HepG2 (cell line): Measurements from ENCODE around the gene FRMD3. TPM values are rescaled to one million over a fixed set of nuclear protein-coding genes. Genes with fewer than 3 reads are reported as not detected.

Experiments
- ATAC-seq: fragments of 200-7000 bp; cut with Tn5 transposase; 3 replicates; pipeline ENCODE4 v1.9.1; 2020; ENCODE audit warnings: mild to moderate bottlenecking, moderate library complexity
- BruUV-seq: library from RNA; stranded (reverse); fragments of 400-500 nt; replicated peaks from 2 replicates; lab custom pipeline; 2021; lab: Mats Ljungman, UMichigan
- CTCF ChIA-PET: fragments of 300-600 bp; formaldehyde crosslinking; extraction: SDS; loops from one replicate; lab custom pipeline; 2021; ENCODE audit warnings: low total read pairs, inconsistent platforms, low intra/inter-chr PET ratio; lab: Yijun Ruan, JAX
- POLR2A ChIA-PET: fragments of 350-600 bp; sonication (Branson Sonifier 250); formaldehyde crosslinking; loops from one replicate; lab custom pipeline; 2020; ENCODE audit warnings: antibody characterized with exemption, inconsistent platforms; lab: Yijun Ruan, JAX
- DNase-seq: peaks from one replicate; pipeline ENCODE4 v3.0.0-alpha.2; 2015; ENCODE audit warnings: low spot score
- FAIRE-seq: peaks from 3 replicates; lab custom pipeline; 2011; peaks lifted over from hg19 to GRCh38; lab: Jason Lieb, UNC
- H2AFZ ChIP-seq: one replicate; pipeline ENCODE4 v1.6.1; 2011; ENCODE audit warnings: low read length, inconsistent platforms
- H3K27ac ChIP-seq: fragments of 300-600 bp; 3 replicates; pipeline ENCODE4 v1.8.0; 2011; ENCODE audit warnings: mixed run types, mild to moderate bottlenecking, mixed read lengths, low read length, inconsistent platforms; ENCODE audit not compliant: insufficient read depth; ENCODE audit errors: extremely low read length
- H3K27me3 ChIP-seq, 2 experiments: fragments of 200-600 bp in 1 of 2; 2 replicates in 1 of 2; 3 replicates in 1 of 2; pipeline versions ENCODE4 v1.6.0 to v1.8.0; 2011; ENCODE audit warnings: low read length in 2 of 2, mild to moderate bottlenecking in 2 of 2, moderate library complexity in 2 of 2, inconsistent platforms in 1 of 2; ENCODE audit not compliant: insufficient read depth in 2 of 2, control insufficient read depth in 1 of 2
- H3K36me3 ChIP-seq, 2 experiments: fragments of 200-600 bp in 1 of 2; replicated peaks in 1 of 2; 2 replicates in 1 of 2; 3 replicates in 1 of 2; pipeline versions ENCODE4 v1.5.1 to v1.8.0; 2011; ENCODE audit warnings: low read length in 2 of 2, inconsistent platforms in 1 of 2; ENCODE audit not compliant: insufficient read depth in 2 of 2, control insufficient read depth in 1 of 2
- H3K4me1 ChIP-seq: 2 replicates; pipeline ENCODE4 v1.5.1; 2012; ENCODE audit warnings: low read length, inconsistent platforms; ENCODE audit not compliant: insufficient read depth
- H3K4me2 ChIP-seq: 2 replicates; pipeline ENCODE4 v1.6.0; 2011; ENCODE audit warnings: low read depth, low read length, inconsistent platforms
- H3K4me3 ChIP-seq, 3 experiments: fragments of 200-600 bp in 1 of 3; sonication (generic), shearing (Covaris generic) in 1 of 3; replicated peaks in 1 of 3; 2 replicates each; pipeline ENCODE4 v1.5.1; 2011 to 2016; ENCODE audit warnings: low read length in 3 of 3, inconsistent platforms in 2 of 3, low read depth in 2 of 3, mild to moderate bottlenecking in 2 of 3, control low read depth in 1 of 3, mixed read lengths in 1 of 3; ENCODE audit not compliant: insufficient read depth in 1 of 3
- H3K79me2 ChIP-seq: one replicate; pipeline ENCODE4 v1.6.1; 2011; ENCODE audit warnings: low read length, inconsistent platforms; ENCODE audit not compliant: insufficient read depth
- H3K9ac ChIP-seq: 2 replicates; pipeline ENCODE4 v1.6.0; 2011; ENCODE audit warnings: mild to moderate bottlenecking, low read depth, low read length, inconsistent platforms; ENCODE audit not compliant: insufficient read depth
- H3K9me3 ChIP-seq: 2 replicates; pipeline ENCODE4 v1.5.1; 2012; ENCODE audit warnings: mild to moderate bottlenecking, low read length
- H4K20me1 ChIP-seq: 2 replicates; pipeline ENCODE4 v1.6.0; 2011; ENCODE audit warnings: inconsistent platforms, mild to moderate bottlenecking, low read length, moderate library complexity; ENCODE audit not compliant: insufficient read depth
- E2F1 ChIP-seq: sonication (generic); formaldehyde crosslinking; IDR thresholded peaks from 2 replicates; pipeline ENCODE4 v1.5.0; 2020; ENCODE audit warnings: missing genetic modification reagents
- KDM6A ChIP-seq: IDR thresholded peaks from 2 replicates; pipeline ENCODE4 v1.6.1; 2016; ENCODE audit warnings: low read depth
- SMAD1 ChIP-seq: sonication (generic); formaldehyde crosslinking; IDR thresholded peaks from 2 replicates; pipeline ENCODE4 v1.4.0; 2020; ENCODE audit warnings: missing genetic modification reagents, low read depth, mild to moderate bottlenecking, borderline replicate concordance
- SRY ChIP-seq: sonication (generic); formaldehyde crosslinking; IDR thresholded peaks from 2 replicates; pipeline ENCODE4 v1.8.0; 2022; ENCODE audit warnings: mild to moderate bottlenecking, missing genetic modification reagents
- STAG1 ChIP-seq: sonication (generic); formaldehyde crosslinking; IDR thresholded peaks from 2 replicates; pipeline ENCODE4 v1.4.0; 2020; ENCODE audit warnings: missing genetic modification reagents
- TAF1 ChIP-seq: sonication (generic); formaldehyde crosslinking; IDR thresholded peaks from 2 replicates; pipeline ENCODE4 v1.4.0; 2020; ENCODE audit warnings: missing genetic modification reagents
- ZKSCAN8 ChIP-seq: IDR thresholded peaks from 2 replicates; pipeline ENCODE4 v1.6.1; 2016; ENCODE audit warnings: borderline replicate concordance, missing genetic modification reagents, missing compliant biosample characterization
- ZNF296 ChIP-seq: sonication (generic); formaldehyde crosslinking; conservative IDR thresholded peaks from 2 replicates; pipeline ENCODE4 v1.5.0; 2020; ENCODE audit warnings: mild to moderate bottlenecking, missing genetic modification reagents
- ZNF331 ChIP-seq: sonication (generic); formaldehyde crosslinking; IDR thresholded peaks from 2 replicates; pipeline ENCODE4 v1.4.0; 2020; ENCODE audit warnings: missing genetic modification reagents
- ZNF740 ChIP-seq: sonication (generic); formaldehyde crosslinking; IDR thresholded peaks from 2 replicates; pipeline ENCODE4 v1.4.0; 2020; ENCODE audit warnings: missing genetic modification reagents
- WGBS: methylation state at CpG from one replicate; pipeline ENCODE4 v1.1.6; 2017; ENCODE audit warnings: low lambda C conversion rate; 5-methylcytosine and 5-hydroxymethylcytosine counted together
- in situ Hi-C: cut with HindIII; loops from 2 replicates; pipeline ENCODE4 v1.10.0; 2017; ENCODE audit warnings: low pct_unique_long_range_greater_than_20kb; ENCODE audit not compliant: extremely low pct_ligation_motif_present
- intact Hi-C: fragments of 100-400 bp; cut with micrococcal nuclease; formaldehyde crosslinking; loops from one replicate; pipeline ENCODE4 v1.10.0; 2022; ENCODE audit not compliant: unreplicated experiment
- polyA plus RNA-seq, 8 experiments: library from polyadenylated mRNA; depleted of rRNA in 3 of 8; stranded (reverse) in 7 of 8; unstranded in 1 of 8; fragments of >200 nt; fragmentation: Illumina TruSeq in 4 of 8; extraction: Trizol in 4 of 8; gene quantifications; 2 replicates each; pipeline versions ENCODE4 v1.2.1 to v1.2.3, GENCODE V29; 2011 to 2016; ENCODE audit warnings: low read depth in 4 of 8, missing spikeins in 1 of 8, mixed read lengths in 1 of 8; ENCODE audit not compliant: insufficient read depth in 1 of 8
- total RNA-seq, 5 experiments: library from RNA; depleted of rRNA; stranded (reverse); fragments of >200 nt; fragmentation: Illumina TruSeq; extraction: Trizol; gene quantifications; 2 replicates each; pipeline ENCODE4 v1.2.3, GENCODE V29; 2016; ENCODE audit warnings: low read depth in 1 of 5

Gene FRMD3
- total and polyA plus RNA-seq, 2 of the 13 experiments (the other 11 are each of a cell fraction or from before 2014, with no cell fraction given), result 3.2 to 7.7 TPM

GRCh38 chr9:83383034-83383433 is 155.2 kb downstream of the FRMD3 start:
- Histone ChIP-seq H3K27ac (no peak overlapping the region), H3K27me3 (no peaks in the 10 kb centered on the region), H3K9me3 (peaks cover 15% of the 10 kb centered on the region), H4K20me1 (no peaks in the 10 kb centered on the region), H3K4me3 (no peak overlapping the region), H3K4me1 (peaks cover 41% of the 10 kb centered on the region), H3K79me2 (no peaks in the 10 kb centered on the region), H3K9ac (no peak overlapping the region), H3K36me3 (no peaks in the 10 kb centered on the region), H2AFZ (no peak overlapping the region), H3K4me2 (no peak overlapping the region)
- DNase-seq (no peak), ATAC-seq (no peak), FAIRE-seq (no peak)
- WGBS, result 100% methylated on average over 2 of the region's 2 CpGs
- in situ Hi-C loops, result loop anchor here (10.0 kb wide), 1 partner anchor 58 kb away; no protein-coding TSS in a partner anchor
- CTCF ChIA-PET, result no interaction called here
- POLR2A ChIA-PET, result no interaction called here
- TF ChIP-seq ZNF331 (CRISPR knock-in tag) (peak; percentile 100), ZNF296 (CRISPR knock-in tag) (no peak), E2F1 (CRISPR knock-in tag) (no peak), ZNF740 (CRISPR knock-in tag) (no peak), SRY (CRISPR knock-in tag) (no peak)
- intact Hi-C loops, result no loop called here
- BruUV-seq, result no TSS peak

GRCh38 chr9:83382421-83382820 is 155.8 kb downstream of the FRMD3 start:
- no peaks in the 10 kb centered on the region for H4K20me1 ChIP-seq
- ChIA-PET POLR2A (no interaction called here), CTCF (no interaction called here)
- intact Hi-C loops, result no loop called here
- FAIRE-seq (no peak), ATAC-seq (no peak), DNase-seq (peak; percentile 18)
- H3K4me2 ChIP-seq, result no peak overlapping the region
- no peak overlapping the region for H3K27ac ChIP-seq
- in situ Hi-C loops, result loop anchor here (10.0 kb wide), 1 partner anchor 58 kb away; no protein-coding TSS in a partner anchor
- no TSS peak for BruUV-seq
- no peak overlapping the region for H3K4me3 ChIP-seq
- H3K36me3 ChIP-seq, result no peaks in the 10 kb centered on the region
- H3K4me1 ChIP-seq, result peaks cover 35% of the 10 kb centered on the region
- H3K79me2 ChIP-seq, result no peaks in the 10 kb centered on the region
- no peak overlapping the region for H3K9ac ChIP-seq
- no peaks in the 10 kb centered on the region for H3K27me3 ChIP-seq
- TF ChIP-seq KDM6A, result no peak
- no peak for TF ChIP-seq ZKSCAN8 (CRISPR knock-in tag)
- TF ChIP-seq TAF1 (CRISPR knock-in tag), result no peak
- TF ChIP-seq STAG1 (CRISPR knock-in tag), result peak; percentile 19; the same call in 1 of the 2 replicates
- TF ChIP-seq SMAD1 (CRISPR knock-in tag), result no peak
- H3K9me3 ChIP-seq, result peaks cover 15% of the 10 kb centered on the region
- no peak overlapping the region for H2AFZ ChIP-seq
